K562 (cell line): Measurements from ENCODE around the gene KCTD15.

Experiments used
- GABPA ChIP-seq: fragments of 200-800 bp; sonication (Bioruptor generic); conservative IDR thresholded peaks from 2 replicates; pipeline ENCODE4 v1.6.1; 2016; ENCODE audit warnings: low read depth, missing genetic modification characterization, missing compliant biosample characterization
- MCM3 ChIP-seq: fragments of 450-650 bp; IDR thresholded peaks from 2 replicates; pipeline ENCODE4 v1.6.1; 2016
- POLR2A ChIP-seq: fragments of 450-650 bp; conservative IDR thresholded peaks from 2 replicates; pipeline ENCODE4 v1.6.1; 2016
- TCF7L2 ChIP-seq: fragments of 150-350 bp; IDR thresholded peaks from 2 replicates; pipeline ENCODE4 v1.6.1; 2016; ENCODE audit warnings: low read depth, mild to moderate bottlenecking, low read length, moderate library complexity
- ZNF253 ChIP-seq: fragments of 250-450 bp; sonication (Bioruptor Pico); conservative IDR thresholded peaks from 2 replicates; pipeline ENCODE4 v1.6.1; 2021; ENCODE audit warnings: mild to moderate bottlenecking
- ZNF77 ChIP-seq: fragments of 250-450 bp; sonication (Bioruptor Pico); IDR thresholded peaks from 2 replicates; pipeline ENCODE4 v1.5.0; 2020

DNA sequence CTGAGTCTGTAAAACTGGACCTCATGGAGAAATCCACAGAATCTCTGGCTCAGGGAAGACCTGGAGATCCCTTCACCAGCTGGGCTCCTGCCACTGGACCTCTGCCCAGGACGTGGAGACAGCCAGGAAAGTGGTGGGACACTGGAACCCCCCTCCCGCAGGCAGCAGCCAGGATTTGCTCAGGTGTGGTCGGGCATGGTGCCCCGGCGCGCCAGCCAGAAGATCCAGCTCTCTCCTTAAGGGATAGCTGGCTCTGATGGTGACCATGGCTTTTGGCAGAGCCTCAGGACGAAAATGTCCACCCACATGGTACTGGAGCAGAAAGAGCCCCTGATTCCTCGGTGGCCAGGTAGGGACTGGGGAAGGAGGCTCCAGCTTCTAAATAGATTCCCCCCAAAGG lies 26.6 kb upstream of the KCTD15 start:
- no peak for TF ChIP-seq ZNF77 (CRISPR knock-in tag)
- no peak for TF ChIP-seq POLR2A
- no peak for TF ChIP-seq MCM3
- no peak for TF ChIP-seq ZNF253 (CRISPR knock-in tag)
- TF ChIP-seq GABPA (tag) = no peak
- TF ChIP-seq TCF7L2 = no peak
